ENCODE measurements around the gene TTC1.

- no peak for TF ChIP-seq POLR2AphosphoS5 (IDR thresholded peaks at IDR 0.05)
- no peak for TF ChIP-seq CTCF (IDR thresholded peaks at IDR 0.05)
- TF ChIP-seq POLR2A (IDR thresholded peaks at IDR 0.05), result no peak
Measured at GRCh38 chr5:160011471-160011870, 2.5 kb downstream of the TTC1 start.

All from gastroesophageal sphincter (tissue), 3 donors.